SKM-1 (cell line): ENCODE results near the gene PLD5.
"Not testable (repeated sequence)": the region's sequence is repeated elsewhere in the genome, so short reads cannot be mapped to it uniquely, and the experiment has no call there.

Experiments used
- DNase-seq: peaks from one replicate; lab custom pipeline; 2025; ENCODE audit not compliant: unreplicated experiment; lab: John Stamatoyannopoulos, UW

The PLD5 gene

GRCh38 chr1:242282758-242283485 lies 241.6 kb downstream of the PLD5 start:
- DNase-seq, result not testable (repeated sequence)

DNA sequence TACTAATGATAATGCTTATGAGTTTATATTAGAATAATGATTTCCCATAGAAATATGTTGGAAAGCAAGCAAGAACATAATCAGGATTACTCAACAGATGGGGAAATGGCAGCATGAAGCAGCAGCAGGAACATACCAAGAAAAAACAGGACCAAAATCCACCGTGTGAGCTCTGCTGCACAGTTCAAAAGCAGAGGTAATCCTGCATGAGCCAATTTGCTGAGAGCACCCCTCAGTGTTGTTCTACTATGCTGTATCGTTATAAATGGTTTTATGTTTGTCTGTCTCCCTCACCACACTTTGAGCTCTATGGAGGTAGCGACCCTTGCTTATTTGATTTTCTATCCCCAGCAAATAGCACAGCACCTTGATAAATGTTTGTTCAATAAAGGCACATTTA lies 246.1 kb downstream of the PLD5 start:
- not testable (repeated sequence) for DNase-seq

- not testable (repeated sequence) for DNase-seq
These were observed 247.7 kb downstream of the PLD5 start for GRCh38 chr1:242276769-242277168.

GRCh38 chr1:242267004-242267403 lies 257.5 kb downstream of the PLD5 start:
- DNase-seq, result not testable (repeated sequence)

- not testable (repeated sequence) for DNase-seq
These were observed 260.1 kb downstream of the PLD5 start for GRCh38 chr1:242264419-242264818.

- no peak for DNase-seq
These were observed 279.2 kb downstream of the PLD5 start for GRCh38 chr1:242245255-242245654.

GRCh38 chr1:242243472-242243871 lies 281.0 kb downstream of the PLD5 start:
- no peak for DNase-seq

DNA sequence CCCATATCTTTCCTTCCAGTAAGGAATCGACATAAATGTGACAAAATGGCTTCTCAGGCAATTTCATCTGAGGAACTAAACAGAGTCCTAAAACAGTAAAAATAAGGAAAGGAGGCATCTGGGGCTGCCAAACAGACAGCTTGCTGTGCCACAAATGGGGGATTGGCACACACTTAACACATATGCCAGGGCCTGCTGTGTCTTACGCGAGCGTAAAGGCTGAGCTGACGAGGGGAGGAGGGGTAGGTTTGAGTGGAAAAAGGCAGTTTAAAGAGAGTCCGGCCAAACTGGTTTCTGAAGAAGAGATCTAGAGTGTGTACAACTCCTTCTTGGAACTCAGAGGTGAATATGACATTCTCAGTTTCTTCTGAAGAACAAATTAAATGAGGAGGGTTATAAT lies 281.5 kb downstream of the PLD5 start:
- DNase-seq, result no peak

GRCh38 chr1:242241936-242242335 lies 282.6 kb downstream of the PLD5 start:
- no peak for DNase-seq

DNA sequence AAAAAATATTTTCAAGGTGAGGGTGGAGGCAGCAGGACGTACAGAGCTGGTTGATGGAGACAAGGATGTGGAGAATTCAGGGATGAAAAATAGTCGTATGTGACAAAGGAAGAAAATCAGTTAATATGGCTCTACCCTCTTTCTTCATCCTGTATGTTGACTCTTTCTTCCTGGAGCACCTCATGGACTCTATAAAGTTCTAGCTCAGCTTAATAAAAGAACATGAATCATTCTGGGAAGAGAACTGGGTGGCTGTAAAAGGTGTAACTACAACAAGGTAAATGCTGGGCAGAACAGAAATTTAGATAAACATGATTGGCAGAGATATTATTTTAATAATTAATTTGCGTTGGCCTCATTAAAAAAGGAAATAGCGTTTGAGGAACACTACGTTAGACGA lies 283.8 kb downstream of the PLD5 start:
- no peak for DNase-seq

DNA sequence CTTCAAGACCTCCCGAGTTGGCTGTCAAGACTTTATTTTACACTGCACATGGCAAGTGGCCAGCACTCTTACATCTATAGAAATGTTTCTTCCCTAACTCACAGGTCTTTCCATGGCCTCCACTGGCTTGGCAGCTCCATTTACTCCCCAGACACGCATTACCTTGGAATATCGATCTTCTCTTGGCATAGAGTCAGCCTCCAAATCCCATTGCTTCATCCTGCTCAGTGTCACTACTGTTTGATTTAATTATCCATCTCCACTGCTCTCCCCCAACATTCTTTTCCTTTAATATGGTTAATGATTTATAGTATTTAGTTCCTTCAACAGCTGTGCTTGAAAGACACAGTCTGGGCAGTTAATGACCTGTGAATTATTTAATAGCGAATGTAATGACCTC lies 284.4 kb downstream of the PLD5 start:
- no peak for DNase-seq

DNA sequence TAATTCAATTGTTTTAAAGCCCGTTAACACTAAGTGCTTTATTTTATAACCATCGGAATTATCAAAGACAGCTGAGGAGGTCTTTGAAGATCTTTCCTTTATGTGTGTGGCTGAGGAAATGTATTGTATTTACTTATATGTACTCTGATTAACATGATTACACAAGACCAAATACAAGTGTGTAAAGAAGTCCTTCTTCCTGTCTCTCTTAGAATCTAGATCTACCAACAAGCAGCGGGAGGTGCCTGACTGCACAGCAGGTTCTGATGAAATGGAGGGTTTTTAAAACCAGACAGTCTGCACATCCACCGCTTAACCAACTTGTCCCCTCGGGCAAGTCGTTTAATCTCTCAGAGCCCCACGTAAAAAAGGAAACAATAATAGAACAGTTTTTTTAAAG lies 285.1 kb downstream of the PLD5 start:
- DNase-seq, result no peak

DNA sequence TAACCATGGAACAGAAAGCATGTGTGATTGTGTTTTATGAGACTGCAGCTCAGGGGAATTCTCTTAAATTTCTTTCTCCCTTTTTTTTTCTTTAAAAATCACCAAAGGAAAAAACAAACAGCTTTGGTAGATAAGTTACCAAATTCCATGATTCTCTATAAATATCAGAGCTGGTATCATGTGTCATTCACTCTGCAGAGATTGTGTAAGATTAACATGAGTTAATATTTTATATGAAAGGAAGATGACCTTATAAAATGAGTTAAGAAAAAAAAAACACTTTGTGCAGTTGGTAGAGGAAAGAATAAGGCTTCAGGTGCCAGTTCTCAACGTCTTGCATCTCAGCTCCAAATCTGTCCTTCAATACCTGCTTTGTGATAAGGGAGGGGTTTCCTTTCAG lies 287.4 kb downstream of the PLD5 start:
- DNase-seq, result no peak

DNA sequence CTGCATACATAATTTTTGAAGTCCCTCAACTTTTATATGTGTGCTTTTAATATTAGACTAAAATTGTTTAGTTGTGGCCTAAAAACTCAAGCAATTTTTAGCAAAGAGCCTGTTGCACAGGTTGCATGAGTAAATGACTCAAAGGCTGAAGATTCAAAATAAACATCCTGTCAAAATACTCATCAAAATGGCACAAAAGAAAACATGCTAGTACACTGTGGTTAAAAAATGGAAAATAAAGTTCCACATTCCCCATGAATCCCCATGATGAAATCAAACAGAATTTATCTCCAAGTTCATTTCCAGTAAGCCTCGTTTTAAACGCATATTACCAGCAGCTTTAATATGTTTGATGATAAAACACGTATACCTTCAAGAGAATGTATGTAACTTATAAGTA lies 295.5 kb downstream of the PLD5 start:
- DNase-seq, result no peak

DNA sequence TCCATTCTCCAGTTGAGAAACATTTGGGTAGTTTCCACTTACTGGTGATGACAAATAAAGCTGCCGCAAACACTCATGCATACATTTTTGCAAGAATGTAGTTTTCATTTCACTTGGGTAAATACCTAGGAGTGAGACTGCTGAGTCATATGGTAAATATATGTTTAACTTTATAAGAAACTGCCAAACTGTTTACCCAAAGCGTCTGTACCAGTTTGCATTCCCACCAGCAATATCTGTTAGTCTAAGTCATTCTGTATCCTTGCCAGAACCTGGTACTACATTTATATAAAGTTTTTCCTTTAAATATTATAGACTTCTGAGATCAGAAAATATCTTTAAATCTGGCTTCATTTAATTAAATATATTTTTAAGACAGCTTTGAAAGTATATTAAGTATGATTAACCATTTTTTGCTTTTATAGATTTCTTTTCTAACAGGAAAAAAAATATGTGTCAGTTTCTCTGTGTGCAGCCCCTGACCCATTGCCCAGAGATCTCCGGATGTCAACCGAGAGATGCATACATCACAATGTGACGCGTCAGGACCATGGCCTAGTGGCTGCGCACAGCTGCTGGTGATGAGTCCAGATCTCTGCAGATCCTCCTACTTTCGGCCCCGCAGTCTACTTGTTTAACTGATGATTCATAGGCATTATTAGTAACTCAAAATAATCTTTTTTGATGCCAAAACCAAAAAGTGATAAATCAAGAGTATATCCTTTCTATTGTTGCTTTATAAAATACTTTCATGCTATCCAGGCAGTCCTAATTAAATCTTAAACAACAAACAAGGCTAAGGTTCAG lies 298.5 kb downstream of the PLD5 start:
- DNase-seq, result no peak

- not testable (repeated sequence) for DNase-seq
These were observed 299.4 kb downstream of the PLD5 start for GRCh38 chr1:242224878-242225766.

DNA sequence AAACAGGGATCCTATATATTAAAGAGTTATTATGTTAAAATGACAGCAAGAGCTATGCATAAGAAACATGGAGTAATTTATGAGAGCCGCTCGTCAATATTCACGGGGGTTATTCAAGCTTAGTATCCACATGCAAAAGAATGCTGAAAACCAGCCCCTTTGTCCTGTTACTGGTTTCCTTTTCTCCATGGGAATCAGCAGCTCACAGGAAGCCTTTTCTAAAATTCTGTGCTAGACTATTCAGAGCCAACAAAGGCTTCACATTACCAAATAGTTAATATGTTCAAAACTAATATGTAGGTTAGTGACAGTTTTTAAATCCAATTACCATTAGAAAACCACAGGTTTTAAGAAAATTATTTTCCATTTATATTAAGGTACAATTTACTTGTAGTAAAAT lies 300.0 kb downstream of the PLD5 start:
- no peak for DNase-seq

GRCh38 chr1:242219905-242220304 lies 304.6 kb downstream of the PLD5 start:
- no peak for DNase-seq

DNA sequence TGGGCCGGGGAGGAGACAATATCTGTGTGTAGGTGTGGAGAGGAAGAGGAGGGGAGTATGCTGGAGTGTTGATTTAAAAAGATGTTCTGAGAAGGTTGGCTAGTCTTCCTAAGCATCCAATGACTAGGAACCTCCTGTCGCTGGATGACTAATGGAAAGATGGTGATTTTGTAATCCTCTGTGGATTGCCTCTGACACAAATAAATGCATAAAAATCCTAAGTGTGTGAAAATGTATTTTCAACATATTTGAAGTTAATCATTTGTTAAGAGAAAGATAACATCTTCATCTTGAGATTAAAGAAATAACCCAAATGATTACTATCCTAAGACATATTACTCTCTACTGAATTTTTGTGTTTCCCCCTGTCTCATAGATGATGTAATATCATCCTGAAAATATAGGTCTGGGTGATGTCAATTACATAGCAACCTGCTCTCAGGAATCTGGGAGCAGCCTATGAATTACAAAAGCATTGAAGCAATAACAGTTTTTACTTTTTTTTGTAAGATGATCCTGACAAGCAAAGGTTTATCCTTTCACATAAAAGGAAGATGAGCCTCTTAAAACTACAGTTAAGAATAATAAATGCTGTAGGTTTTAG lies 305.1 kb downstream of the PLD5 start:
- no peak for DNase-seq

DNA sequence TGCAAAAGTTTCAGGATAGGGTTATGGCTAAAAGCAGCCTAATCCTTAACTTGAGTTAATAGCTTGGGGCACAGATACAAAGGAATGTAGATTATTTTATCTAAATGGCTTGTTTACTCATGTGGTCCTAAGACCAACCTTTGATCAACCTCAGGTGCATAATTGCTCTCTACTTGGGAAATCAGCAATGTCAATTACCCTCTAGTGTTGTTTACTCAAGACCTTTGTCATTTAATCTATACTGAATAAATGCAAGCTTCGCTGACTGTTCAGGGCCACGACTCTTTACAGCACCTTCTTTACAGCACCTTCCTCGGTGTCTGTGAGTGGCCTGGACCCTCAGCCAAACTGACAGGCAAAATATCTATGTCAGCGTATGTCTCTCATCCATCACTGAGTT lies 308.1 kb downstream of the PLD5 start:
- DNase-seq, result no peak

- not testable (repeated sequence) for DNase-seq
These were observed 310.0 kb downstream of the PLD5 start for GRCh38 chr1:242214455-242214854.
